ENCODE data around the gene CYTH2. TPM values are rescaled to one million over a fixed set of nuclear protein-coding genes. Genes with fewer than 3 reads are reported as not detected.

Gene CYTH2
- total RNA-seq, 1 experiment from 2014 or later, result 103 TPM

DNA sequence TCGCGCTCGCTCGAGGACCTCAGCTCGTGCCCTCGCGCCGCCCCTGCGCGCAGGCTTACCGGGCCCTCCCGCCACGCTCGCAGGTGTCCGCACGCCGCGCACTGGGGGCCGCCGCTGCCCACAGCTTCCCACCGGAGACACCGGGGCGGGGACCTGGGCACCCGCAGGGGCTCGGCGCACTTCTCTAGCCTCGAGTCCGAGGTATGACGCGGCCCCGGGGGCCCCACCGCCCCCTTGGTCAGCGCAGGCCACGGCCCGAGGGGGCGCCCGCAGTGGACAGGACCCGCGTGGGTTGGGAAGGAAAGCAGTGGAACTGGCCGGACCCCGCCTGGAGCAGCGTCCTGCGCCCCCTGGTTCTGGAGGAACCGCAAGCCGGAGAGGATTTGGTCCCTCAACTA, 25.4 kb upstream of the CYTH2 start:
- no peak overlapping the region for H3K27ac Mint-ChIP-seq
- Histone ChIP-seq H2BK20ac (ENCODE audit: low read depth, low read length, poor library complexity, severe bottlenecking) (no peak overlapping the region), H3K4me2 (ENCODE audit: insufficient read depth, insufficient read length, low read length) (no peak overlapping the region), H3K18ac (ENCODE audit: insufficient read length, low read depth, low read length) (no peak overlapping the region), H3K23ac (ENCODE audit: insufficient read length, low read depth, low read length) (no peak overlapping the region), H2BK12ac (ENCODE audit: insufficient read length, low read depth, low read length) (no peak overlapping the region), H4K5ac (ENCODE audit: insufficient read length, low read depth, low read length) (no peak overlapping the region), H4K8ac (replicated peaks; ENCODE audit: insufficient read length, low read depth, low read length) (no peak overlapping the region), H3K4me1 (ENCODE audit: insufficient read depth, low read length) (peaks cover 2% of the 10 kb centered on the region; the same call in 1 of the 2 replicates), H2BK15ac (ENCODE audit: low read depth, low read length) (no peak overlapping the region), H4K20me1 (ENCODE audit: control insufficient read depth, insufficient read depth, insufficient read length) (no peaks in the 10 kb centered on the region), H2AFZ (ENCODE audit: low read length) (no peak overlapping the region), H3K4ac (ENCODE audit: low read depth, low read length) (no peak overlapping the region), H3K79me1 (ENCODE audit: insufficient read depth, low read depth, low read length, poor library complexity, severe bottlenecking) (peaks cover 3% of the 10 kb centered on the region), H4K91ac (ENCODE audit: insufficient read length, low read depth, low read length) (no peak overlapping the region), H3K79me2 (ENCODE audit: insufficient read depth, low read length) (0 out of 2 replicates have a peak, but pooled peaks cover 2% of the 10 kb centered on the region), H3T11ph (ENCODE audit: low read length) (no peak overlapping the region), H3K27ac (ENCODE audit: insufficient read length, low read depth, low read length) (no peak overlapping the region), H2BK5ac (ENCODE audit: insufficient read length, low read length) (no peak overlapping the region), H3K23me2 (ENCODE audit: insufficient read length, low read depth, low read length, poor library complexity, severe bottlenecking) (peaks cover 8% of the 10 kb centered on the region), H3K9ac (ENCODE audit: extremely low read depth, insufficient read length, low read length) (no peak overlapping the region), H3K9me3 (ENCODE audit: control insufficient read depth, low read depth, low read length) (no peaks in the 10 kb centered on the region), H2AK5ac (ENCODE audit: insufficient read length, low read length) (no peak overlapping the region), H3K56ac (ENCODE audit: insufficient read length, low read depth, low read length) (no peak overlapping the region), H2BK120ac (ENCODE audit: low read depth, low read length, poor library complexity, severe bottlenecking) (no peak overlapping the region), H3K27me3 (ENCODE audit: insufficient read depth, low read length) (no peaks in the 10 kb centered on the region), H3K14ac (ENCODE audit: insufficient read depth, low read length) (no peak overlapping the region)
- no peaks in the 10 kb centered on the region; a peak in 1 of 5 replicates for H3K9me3 Mint-ChIP-seq
- TF ChIP-seq, protein P1, sequence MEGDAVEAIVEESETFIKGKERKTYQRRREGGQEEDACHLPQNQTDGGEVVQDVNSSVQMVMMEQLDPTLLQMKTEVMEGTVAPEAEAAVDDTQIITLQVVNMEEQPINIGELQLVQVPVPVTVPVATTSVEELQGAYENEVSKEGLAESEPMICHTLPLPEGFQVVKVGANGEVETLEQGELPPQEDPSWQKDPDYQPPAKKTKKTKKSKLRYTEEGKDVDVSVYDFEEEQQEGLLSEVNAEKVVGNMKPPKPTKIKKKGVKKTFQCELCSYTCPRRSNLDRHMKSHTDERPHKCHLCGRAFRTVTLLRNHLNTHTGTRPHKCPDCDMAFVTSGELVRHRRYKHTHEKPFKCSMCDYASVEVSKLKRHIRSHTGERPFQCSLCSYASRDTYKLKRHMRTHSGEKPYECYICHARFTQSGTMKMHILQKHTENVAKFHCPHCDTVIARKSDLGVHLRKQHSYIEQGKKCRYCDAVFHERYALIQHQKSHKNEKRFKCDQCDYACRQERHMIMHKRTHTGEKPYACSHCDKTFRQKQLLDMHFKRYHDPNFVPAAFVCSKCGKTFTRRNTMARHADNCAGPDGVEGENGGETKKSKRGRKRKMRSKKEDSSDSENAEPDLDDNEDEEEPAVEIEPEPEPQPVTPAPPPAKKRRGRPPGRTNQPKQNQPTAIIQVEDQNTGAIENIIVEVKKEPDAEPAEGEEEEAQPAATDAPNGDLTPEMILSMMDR (conservative IDR thresholded peaks at IDR 0.05), result no peak
- H3K4me3 Mint-ChIP-seq, result no peak overlapping the region
- H3K4me1 Mint-ChIP-seq, result peaks cover 13 to 17% of the 10 kb centered on the region in 2 experiments
- H3K27me3 Mint-ChIP-seq (ENCODE audit: low read depth), result no peaks in the 10 kb centered on the region
- H3K36me3 Mint-ChIP-seq (ENCODE audit: insufficient read depth in 1 of 3, low read depth in 3 of 3), result peaks cover 20 to 34% (median 22%) of the 10 kb centered on the region in 3 experiments
- WGBS (ENCODE audit: extremely low coverage, insufficient read length, low lambda C conversion rate), result no CpG with 5 or more reads among the region's 45 CpGs
- DNase-seq, result no peak
